ENCODE data around the gene TMTC1.

TMTC1 gene

GRCh38 chr12:29609431-29610215 lies 174.1 kb downstream of the TMTC1 start:
- no peak for DNase-seq

DNA sequence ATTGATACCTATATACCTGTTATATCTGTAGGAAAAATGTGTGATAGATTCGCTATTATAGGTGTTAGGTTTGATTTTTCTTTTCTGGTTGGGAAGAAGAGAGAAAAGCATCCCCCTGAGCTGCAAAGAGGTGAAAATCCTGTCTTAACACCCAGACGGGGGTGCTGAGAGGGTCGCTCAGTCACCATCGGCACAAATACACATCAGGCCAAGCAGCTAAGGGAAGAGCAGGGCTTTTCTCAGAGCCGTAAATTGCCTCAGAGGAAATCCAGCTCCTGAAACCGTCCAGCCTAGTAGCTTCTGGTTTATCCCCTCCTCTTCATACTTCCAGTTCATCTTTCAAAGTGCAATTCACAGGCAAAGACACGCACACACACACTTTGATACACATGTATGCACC lies 175.2 kb downstream of the TMTC1 start:
- DNase-seq: no peak

DNA sequence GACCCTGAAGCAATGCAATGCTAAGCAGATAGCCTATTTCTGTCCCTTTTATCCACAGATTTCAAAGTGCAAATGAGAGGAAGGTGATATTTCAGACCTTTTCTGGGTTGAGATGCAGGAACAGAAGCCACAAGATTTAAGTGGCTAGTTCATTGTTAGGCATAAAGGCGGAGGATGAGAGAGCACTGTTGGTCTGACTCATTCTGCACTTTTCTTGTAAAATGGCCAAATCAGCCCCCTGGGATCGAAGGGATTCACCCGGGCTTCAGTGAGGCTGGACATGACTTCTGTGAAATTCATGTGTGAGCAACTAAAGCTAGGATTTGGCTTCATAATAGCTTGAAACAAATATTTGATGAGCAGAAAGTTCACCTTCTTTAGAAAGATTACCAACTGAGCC lies 184.4 kb downstream of the TMTC1 start:
- no peak for DNase-seq

GRCh38 chr12:29595071-29595755 lies 188.5 kb downstream of the TMTC1 start:
- no peak for DNase-seq

DNA sequence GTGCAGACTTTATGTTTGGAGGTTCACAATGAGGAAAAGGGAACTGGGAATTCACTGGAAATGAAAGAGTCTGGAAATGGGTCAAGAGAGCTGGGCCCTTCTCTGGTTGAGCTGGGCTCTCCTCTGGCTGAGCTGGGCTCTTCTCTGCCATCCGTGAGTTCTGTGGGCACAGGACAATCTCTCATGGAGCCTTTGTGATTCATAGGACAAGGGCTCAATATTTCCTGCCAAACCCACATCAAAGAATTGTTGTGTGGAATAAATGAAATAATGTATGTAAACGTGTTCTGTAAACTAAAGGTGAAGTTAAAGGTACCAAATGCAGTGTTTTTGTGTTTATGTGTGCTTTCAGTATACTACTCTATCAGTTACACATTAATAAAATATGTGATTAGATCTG lies 190.7 kb downstream of the TMTC1 start:
- DNase-seq: no peak

DNA sequence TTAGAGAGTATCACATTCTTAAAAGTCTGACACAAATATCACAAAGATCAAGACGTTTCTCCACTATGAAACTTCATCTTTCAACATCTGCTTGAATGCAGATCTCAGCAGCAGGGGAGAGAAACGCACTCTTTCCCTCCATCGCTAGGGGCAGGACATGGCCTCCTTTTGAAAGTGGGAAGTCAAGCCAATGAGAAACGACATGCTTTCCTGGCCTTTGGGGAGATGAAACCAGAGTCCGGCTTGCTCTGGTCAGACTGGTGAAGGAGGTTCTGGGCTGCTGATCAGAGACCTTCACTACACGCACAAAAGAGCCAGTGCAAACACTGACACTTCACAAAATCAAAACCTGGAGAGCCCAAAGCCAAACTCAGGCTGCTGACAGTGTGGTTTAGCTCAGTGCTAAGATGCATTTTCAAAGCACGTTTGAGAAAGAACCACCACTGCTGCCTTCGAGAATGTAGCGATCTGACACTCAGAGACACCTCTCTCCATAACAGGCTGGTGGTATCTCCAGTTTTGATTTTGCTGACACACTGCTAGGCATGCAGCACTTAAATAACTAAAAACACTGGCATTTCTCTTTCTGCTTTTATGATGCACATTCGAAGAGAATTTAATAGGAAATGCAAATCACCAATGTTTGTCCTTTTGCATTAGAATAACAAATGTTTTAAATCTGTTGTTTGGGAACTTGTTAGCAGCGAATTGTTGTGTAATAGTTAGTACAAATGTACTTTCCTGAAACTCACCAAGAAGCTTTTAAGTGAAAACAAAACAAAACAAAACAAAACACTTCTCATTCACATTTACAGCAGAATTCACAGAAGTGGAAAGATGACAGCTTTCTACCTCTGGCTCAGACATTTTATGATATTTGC lies 192.4 kb downstream of the TMTC1 start:
- no peak for DNase-seq

GRCh38 chr12:29589851-29590250 lies 193.9 kb downstream of the TMTC1 start:
- DNase-seq: no peak

- no peak for DNase-seq
Measured at GRCh38 chr12:29589286-29589820, 194.4 kb downstream of the TMTC1 start.

GRCh38 chr12:29582677-29583272 lies 201.0 kb downstream of the TMTC1 start:
- DNase-seq: no peak

DNA sequence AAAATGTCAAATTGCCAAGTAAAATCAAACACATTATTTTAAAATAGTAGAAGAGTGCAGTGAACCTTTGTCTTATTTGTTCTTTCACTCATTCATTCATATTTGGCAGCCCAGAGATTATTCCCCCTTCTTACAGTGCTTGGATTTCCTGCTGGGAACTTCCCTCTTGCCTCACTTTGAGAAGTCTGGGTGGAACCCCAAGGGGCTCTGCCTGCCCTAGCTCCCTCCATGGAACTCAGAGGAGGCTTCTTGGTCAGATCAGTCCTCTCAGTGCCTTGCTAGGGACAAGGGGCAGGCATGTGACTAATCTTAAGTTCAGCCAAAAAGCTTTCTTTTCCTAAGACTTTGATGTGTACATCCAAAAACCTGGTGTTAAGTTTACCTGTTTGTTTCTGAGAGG lies 201.6 kb downstream of the TMTC1 start:
- no peak for DNase-seq

DNA sequence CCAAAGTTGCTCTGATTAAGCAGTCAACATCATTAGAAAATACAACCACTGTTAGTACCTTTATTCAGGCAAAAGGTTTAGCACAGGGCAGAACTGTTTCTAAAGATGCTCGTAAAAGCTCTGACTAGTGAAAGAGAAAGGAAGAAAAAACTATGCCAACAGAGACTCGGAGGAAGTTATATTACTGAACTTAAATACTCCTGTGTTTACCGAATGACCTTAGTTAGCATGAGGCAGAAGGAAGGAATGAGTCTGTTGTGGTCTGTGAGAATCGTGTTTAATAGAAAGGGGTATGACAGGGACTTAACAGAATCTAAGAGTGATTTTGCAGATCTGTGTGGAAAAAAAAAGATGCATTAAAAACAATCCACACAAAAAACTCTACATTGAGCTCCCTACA lies 202.1 kb downstream of the TMTC1 start:
- DNase-seq: no peak

DNA sequence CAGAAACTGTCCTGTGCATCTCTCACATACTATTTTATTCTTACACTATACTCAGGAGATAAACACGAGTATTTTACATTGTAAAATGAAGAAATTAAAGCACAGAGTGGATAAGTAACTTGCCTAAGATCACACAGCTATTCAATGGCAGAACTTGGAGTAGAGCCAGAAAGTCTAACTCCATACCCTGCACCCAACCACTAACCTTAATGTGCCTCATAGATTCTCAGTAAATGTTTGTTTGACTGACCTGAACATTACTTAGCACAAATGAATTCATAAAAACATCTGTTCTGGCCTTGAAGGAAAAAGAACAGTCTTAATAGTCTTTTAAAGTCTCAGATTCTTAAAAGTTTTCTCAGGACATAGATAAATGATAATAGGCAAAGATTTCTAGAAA lies 202.8 kb downstream of the TMTC1 start:
- DNase-seq: no peak

GRCh38 chr12:29578731-29579130 lies 205.0 kb downstream of the TMTC1 start:
- no peak for DNase-seq

- no peak for DNase-seq
Measured at GRCh38 chr12:29578070-29578469, 205.7 kb downstream of the TMTC1 start.

- DNase-seq: no peak
Measured at GRCh38 chr12:29574500-29574899, 209.2 kb downstream of the TMTC1 start.

GRCh38 chr12:29572938-29573337 lies 210.8 kb downstream of the TMTC1 start:
- no peak for DNase-seq

- no peak for DNase-seq
Measured at GRCh38 chr12:29572464-29572863, 211.3 kb downstream of the TMTC1 start.

DNA sequence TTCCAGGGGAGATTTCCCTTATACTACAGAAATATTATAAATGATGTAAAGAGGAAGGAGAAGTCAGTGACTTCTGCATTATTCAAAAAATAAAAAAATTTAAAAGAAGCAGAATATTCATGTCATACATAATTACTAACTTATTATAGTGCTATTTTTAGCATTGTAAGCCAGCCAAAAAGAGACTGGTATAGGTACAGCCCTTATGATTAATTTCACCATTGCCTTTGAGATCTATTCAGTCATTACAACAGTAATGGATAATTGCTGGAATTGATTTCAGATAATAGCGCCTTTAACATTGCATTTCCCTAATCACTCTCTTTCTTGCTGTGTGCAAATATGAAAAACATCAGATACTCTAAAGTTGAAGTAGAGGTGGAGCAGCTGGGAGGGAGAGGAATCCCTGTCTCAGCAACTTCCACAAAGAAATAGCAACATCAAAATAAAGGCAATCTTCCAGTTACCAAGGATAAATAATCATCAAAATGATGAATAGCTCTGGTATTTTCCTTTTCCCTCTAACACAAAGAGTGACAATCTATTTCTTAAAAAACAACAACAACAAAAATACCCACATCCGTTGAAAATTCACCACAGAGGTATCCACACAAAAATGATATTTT lies 214.5 kb downstream of the TMTC1 start:
- DNase-seq: no peak

GRCh38 chr12:29566441-29566840 lies 217.3 kb downstream of the TMTC1 start:
- no peak for DNase-seq

- DNase-seq: no peak
Measured at GRCh38 chr12:29565727-29566126, 218.0 kb downstream of the TMTC1 start.

GRCh38 chr12:29564925-29565324 lies 218.8 kb downstream of the TMTC1 start:
- no peak for DNase-seq

DNA sequence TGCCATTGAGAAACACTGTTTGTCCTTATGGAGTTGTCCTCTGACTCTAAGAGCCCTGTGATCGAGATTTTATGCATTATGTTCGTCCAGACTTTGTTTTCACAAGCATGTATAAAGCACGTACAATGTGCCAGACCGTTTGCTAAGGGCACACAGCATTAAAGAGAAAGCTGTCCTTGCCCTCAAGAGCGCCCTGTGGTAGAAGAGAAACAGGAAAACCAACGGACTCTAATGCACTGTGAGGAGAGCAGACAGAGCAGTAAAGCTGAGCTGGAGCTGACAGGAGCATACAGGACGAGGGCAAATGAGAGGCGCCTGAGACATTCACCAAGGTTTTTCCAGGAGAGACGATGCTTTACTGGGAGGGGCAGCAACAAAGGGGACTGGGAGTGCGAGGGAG lies 220.1 kb downstream of the TMTC1 start:
- DNase-seq: no peak
